Measurements from ENCODE around the gene CLCN2.

Gene CLCN2

GRCh38 chr3:184360070-184360928 lies 1.1 kb downstream of the CLCN2 start:
- no peak for DNase-seq (ENCODE audit: low spot score)

GRCh38 chr3:184359610-184360009 lies 1.8 kb downstream of the CLCN2 start:
- DNase-seq (ENCODE audit: low spot score) = no peak

- no peak for DNase-seq (ENCODE audit: low spot score)
Observed at GRCh38 chr3:184358921-184359350, 2.5 kb downstream of the CLCN2 start.

DNA sequence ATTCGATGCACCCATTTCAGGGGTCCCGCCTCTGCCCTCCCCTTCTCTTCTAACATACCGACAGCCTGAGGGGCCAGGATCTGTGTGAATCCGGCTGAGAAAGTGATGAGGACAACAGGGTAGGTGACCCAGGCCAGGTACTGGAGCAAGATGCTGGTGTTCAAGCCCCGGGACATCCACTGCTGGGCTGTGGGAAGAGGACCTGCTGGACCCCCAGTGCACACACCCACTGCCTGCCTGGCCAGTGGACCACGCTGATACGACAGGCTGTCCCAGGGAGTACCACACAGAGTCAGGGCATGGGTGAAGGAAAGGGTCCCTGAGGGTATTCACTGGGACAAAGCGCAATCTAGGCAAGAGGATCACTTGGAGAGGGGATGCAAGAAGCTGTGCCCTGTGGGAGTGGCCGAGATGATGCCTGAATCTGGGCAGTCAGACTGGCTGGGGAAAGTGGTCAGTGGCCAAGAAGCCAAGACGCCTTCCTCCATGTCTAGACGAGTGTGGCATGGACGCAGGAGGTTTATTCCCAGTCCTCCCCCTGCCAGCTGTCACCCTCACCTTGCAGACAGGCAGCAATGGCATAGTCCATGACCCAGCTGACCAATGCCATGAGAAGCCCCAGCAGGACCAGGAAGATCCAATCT lies 3.2 kb downstream of the CLCN2 start:
- DNase-seq (ENCODE audit: low spot score) = no peak

- no peak for DNase-seq (ENCODE audit: low spot score)
Observed at GRCh38 chr3:184357248-184358123, 3.9 kb downstream of the CLCN2 start.

DNA sequence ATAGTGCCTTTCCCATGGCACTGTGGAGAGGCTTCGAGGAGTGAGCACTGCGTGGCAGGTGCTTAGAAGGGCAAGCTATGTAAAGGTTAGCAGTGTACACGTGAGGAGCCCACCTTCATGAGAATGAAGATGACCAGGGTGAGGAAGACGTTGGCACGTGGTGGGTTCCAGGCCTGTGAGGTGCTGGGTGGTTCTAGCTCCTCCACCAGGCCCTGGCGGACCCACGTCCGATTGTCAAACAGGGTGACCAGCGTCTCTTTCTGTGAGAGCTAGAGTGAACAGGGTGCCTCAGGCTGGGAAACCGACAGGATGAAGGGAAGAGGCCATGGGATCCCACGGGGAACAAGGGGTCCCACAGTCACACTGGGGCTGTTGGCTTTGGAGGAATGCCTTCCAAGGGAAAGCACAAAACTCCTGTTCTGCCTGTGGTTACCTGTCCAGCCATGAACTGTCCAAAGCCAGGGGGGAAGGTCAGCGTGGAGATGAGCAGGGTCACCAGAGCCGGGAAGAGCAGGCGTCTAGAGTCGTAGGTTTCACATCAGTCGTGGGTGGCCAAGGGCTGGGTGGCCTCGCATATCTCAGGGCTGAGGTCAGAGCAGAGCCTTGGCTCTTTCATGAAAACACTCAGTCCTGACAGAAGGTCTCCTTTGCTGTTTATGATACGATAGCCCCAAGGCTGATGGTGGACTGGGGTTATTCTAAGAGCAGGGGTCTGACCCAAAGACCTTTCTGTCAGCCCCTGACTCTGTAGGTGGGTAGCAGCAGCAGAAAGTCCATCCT lies 6.0 kb downstream of the CLCN2 start:
- DNase-seq (ENCODE audit: low spot score) = no peak

DNA sequence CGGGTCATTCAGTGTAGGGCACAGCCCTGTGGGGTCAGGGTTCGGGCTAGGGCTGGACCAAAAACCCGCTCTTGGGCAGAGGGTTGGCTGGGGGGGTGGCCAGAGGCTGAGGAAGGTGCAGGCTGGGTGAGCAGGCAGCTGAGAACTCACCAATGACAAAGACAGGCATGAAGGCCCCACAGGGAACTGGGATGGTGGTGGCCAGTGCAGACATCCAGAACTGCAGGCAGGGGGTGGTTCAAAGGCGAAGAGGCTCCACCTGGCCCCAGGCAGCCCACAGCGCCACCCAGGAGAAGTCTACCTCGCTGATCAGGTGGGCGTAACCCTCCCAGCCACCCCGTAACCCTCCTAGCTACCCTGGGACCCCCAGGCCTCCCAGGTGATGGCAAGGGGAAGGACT lies 6.7 kb downstream of the CLCN2 start:
- DNase-seq (ENCODE audit: low spot score) = no peak

- DNase-seq (ENCODE audit: low spot score) = peak; percentile 64
Observed at GRCh38 chr3:184354121-184354728, 7.2 kb downstream of the CLCN2 start.

DNA sequence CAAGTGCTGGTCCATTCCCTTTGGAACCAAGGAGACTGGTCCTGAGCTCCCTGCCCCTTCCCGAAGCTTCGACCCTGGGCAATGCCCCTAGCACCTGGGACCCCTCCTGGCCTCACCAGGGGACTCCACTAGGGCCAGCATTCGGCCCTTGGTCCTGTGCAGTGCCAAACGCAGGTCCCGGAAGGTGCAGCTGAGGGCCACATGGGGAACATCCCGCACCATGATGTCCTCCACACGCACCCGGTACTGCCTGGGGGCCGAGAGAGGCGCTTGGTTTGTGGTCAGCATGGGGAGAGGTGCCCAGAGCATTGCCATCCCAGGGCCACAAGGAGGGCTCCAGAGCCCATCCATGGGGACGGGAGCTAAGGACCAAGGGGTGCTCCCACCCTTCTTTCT lies 7.9 kb downstream of the CLCN2 start:
- no peak for DNase-seq (ENCODE audit: low spot score)

DNA sequence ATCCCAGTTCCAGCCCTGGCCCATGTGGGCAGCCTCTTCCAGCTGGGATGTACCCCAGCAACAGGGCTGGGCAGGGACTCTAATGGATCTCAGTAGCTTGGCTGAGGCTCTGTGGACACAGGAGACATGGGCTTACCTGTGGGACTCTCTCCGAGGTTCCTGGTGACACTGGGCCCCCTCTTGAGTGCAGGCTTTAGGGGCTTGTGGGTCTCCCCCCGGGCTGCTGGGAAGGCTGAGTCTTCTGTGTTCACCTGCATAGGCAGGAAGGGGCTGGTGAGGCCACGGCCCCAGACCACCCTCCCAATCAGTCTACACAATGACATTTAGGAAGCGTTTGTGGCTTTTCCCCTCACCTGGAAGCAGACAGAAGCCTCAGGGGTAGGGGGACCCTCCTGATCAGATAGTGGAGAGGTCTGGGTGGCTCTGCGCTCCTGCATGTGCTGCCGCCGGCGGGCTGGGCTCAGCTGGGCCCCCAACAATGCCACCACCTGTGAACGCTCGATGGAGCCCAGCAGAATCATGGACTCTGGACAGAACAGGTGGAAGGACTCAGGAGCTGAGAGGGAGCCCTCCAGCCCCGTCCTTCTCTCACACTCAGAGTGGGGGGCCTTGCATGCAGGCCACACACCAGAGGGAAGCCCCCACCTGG lies 8.4 kb downstream of the CLCN2 start:
- no peak for DNase-seq (ENCODE audit: low spot score)

DNA sequence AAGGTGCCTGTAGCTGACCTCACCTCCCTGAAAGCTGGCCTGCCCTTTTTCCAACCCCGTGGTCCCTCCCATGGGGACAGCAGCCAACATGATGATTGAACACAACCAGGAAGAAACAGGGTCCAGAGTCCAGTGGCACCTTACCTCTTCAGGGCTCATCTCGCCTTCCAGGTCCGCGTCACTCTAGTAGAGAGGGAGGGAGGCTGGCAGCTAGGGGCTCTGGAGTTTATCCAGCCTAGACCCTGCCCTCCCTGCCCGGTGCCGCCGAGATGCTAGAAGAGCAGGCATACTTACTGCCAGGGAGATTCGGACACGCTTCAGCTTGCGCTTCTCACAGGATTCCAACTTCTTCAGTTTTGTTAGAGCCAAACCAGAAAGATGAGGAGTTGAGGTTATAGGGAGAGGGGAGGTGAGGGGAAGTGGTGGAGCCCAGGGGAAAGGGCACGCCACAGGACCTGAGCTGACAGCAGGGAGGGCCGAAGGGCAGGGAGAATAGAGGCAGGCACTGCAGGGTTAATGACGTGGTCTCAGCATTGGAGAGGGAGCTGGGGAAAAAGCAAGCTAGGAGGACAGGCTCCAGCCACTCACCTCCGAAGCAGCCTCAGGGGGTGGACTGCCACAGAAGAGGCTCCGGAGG lies 9.1 kb downstream of the CLCN2 start:
- no peak for DNase-seq (ENCODE audit: low spot score)

- DNase-seq (ENCODE audit: low spot score) = no peak
Observed at GRCh38 chr3:184351511-184352148, 9.8 kb downstream of the CLCN2 start.

DNA sequence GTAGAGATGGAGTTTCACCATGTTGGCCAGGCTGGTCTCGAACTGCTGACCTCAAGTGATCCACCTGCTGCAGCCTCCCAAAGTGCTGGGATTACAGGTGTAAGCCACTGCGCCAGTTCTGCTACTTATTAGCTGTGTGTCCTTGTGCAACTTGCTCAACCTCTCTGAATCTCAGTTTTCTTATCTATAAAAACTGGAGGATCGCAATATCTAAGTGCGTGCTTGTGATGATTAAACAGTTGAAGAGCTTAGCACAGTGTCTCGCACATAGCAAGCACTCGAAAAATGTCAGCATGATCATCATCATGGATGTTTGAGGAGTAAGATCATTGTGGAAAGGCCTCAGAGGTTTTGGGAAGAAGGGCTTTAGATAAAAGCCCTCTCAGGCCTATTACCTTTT lies 10.8 kb downstream of the CLCN2 start:
- no peak for DNase-seq (ENCODE audit: low spot score)

DNA sequence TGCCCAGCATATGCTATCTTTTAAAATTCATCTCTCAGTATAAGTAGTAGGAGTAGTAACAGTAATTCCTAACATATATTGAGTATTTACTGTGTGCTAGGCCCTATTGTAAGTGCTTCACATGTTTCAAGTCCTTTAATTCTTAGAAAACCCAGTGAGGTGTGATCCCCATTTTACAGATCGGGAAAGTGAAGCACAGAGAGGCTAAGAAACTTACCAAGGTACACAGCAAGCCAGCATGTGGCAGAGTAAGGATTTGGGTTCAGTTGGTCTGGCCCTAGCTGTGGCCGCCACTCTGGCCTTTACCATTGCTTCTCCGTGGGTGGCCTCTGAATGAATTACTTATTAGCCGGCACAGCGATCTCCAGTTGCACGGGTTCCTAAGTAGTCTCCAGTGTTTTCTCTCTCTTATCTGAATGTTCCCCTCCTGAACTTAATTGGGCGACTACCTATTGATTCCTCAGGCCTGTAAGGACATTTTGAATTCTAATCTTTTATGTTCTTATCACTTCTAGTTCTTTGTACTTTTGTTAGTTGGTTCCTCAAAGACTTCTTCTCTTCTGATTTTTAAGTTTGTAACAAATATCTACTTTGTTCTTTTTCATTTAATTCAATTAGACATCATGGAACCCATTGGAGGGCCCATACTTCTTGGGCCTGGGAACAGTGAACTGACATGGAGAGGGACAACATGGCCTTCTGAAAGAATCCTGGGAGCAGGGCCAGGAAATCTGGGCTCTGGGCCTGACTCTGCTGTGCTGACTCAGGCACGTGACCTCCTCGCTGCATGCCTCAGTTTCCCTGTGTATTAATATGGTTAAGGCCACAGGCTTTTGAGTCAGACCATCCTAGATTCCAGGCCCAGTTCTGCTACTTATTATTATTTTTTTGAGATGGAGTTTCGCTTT lies 11.6 kb downstream of the CLCN2 start:
- DNase-seq (ENCODE audit: low spot score) = no peak

DNA sequence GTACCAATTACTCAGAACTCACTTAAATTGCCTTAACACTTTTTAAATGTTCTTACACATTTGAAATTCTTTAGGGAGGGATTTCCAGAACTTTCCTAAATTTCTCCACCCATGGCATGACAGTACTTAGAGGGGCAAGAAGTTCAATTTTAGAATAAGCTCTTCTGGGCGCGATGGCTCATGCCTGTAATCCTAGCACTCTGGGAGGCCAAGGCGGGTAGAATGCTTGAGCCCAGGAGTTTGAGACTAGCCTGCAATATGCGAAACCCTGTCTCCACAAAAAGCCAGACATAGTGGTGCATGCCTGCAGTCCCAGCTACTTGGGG lies 13.4 kb downstream of the CLCN2 start:
- no peak for DNase-seq (ENCODE audit: low spot score)

- DNase-seq (ENCODE audit: low spot score) = no peak
Observed at GRCh38 chr3:184347321-184348056, 13.9 kb downstream of the CLCN2 start.

DNA sequence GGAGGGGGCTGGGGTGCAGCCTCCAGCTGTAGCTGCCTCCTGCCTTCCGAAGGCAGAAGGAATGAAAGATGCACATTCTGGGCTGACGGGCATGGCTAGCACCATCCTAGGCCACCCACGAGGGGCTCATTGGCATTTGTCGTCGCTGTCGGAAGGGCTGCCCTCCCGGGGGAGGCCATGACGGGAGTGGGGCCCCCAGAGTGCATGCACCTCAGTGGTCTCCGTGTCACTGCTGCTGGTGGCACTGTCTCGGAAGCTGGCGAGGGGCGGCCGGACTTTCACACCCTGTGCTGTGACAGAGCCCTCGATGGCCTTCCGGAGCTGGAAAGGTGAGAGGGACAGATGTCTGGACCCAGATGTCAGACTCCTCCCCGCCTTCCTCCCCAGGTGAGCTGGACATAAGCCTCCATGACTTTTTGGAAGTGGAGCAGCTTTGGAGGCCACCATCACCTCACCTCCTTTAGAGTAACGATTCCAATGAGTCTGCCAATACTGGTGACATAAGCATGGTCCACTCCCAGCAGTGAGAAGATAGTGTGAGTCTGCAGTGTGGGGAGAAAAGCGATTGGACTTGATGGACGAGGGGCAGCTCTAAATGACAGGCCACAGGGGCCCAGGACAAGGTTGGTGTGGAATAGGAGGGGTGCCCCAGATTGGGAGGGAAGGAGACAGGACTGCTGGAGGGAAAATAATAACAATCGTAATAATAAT lies 14.8 kb downstream of the CLCN2 start:
- DNase-seq (ENCODE audit: low spot score) = no peak
